GM18861 (cell line): Measurements from ENCODE around the gene PITPNC1.
"Not testable (repeated sequence)": the region's sequence is repeated elsewhere in the genome, so short reads cannot be mapped to it uniquely, and the experiment has no call there.

Source experiments
- ATAC-seq: cut with Tn5 transposase; IDR thresholded peaks from one replicate; pipeline ENCODE4 v1.9.1; 2021; ENCODE audit not compliant: unreplicated experiment

The PITPNC1 gene

GRCh38 chr17:67376737-67377487 is at the start of gene PITPNC1:
TSS of gene PITPNC1 (plus strand) at chr17:67377281.
- ATAC-seq: peak; percentile 56

GRCh38 chr17:67328026-67328425 is 49.1 kb upstream of the PITPNC1 start:
- no peak for ATAC-seq

GRCh38 chr17:67331381-67332161 is 45.5 kb upstream of the PITPNC1 start:
- not testable (repeated sequence) for ATAC-seq

GRCh38 chr17:67332162-67332508 is 44.9 kb upstream of the PITPNC1 start:
- ATAC-seq: not testable (repeated sequence)

GRCh38 chr17:67335245-67335835 is 41.7 kb upstream of the PITPNC1 start:
- ATAC-seq: no peak

GRCh38 chr17:67336859-67337258 is 40.2 kb upstream of the PITPNC1 start:
- no peak for ATAC-seq

GRCh38 chr17:67338353-67338752 is 38.7 kb upstream of the PITPNC1 start:
- not testable (repeated sequence) for ATAC-seq

- ATAC-seq: no peak
Observed at GRCh38 chr17:67343237-67343636, 33.8 kb upstream of the PITPNC1 start.

- no peak for ATAC-seq
Observed at GRCh38 chr17:67347826-67348225, 29.3 kb upstream of the PITPNC1 start.

GRCh38 chr17:67349420-67349819 is 27.7 kb upstream of the PITPNC1 start:
- no peak for ATAC-seq

- ATAC-seq: no peak
Observed at GRCh38 chr17:67353161-67353560, 23.9 kb upstream of the PITPNC1 start.

- no peak for ATAC-seq
Observed at GRCh38 chr17:67353929-67354574, 23.0 kb upstream of the PITPNC1 start.

GRCh38 chr17:67358612-67359011 is 18.5 kb upstream of the PITPNC1 start:
- ATAC-seq: no peak

- ATAC-seq: no peak
Observed at GRCh38 chr17:67359960-67360791, 16.9 kb upstream of the PITPNC1 start.

GRCh38 chr17:67360880-67361279 is 16.2 kb upstream of the PITPNC1 start:
- ATAC-seq: no peak

- ATAC-seq: no peak
Observed at GRCh38 chr17:67362173-67362572, 14.9 kb upstream of the PITPNC1 start.

- no peak for ATAC-seq
Observed at GRCh38 chr17:67364847-67365737, 12.0 kb upstream of the PITPNC1 start.

- no peak for ATAC-seq
Observed at GRCh38 chr17:67365738-67366192, 11.3 kb upstream of the PITPNC1 start.
